A172 (cell line): ENCODE measurements around the gene SLC4A2. TPM values are rescaled to one million over a fixed set of nuclear protein-coding genes. Genes with fewer than 3 reads are reported as not detected.

Experiments
- DNase-seq: peaks from one replicate; pipeline ENCODE4 v3.0.0-alpha.2; 2015; ENCODE audit warnings: low spot score
- total RNA-seq: library from RNA; depleted of rRNA; stranded (reverse); fragments of >200 nt; shearing (Covaris generic); gene quantifications from 2 replicates; pipeline ENCODE4 v1.2.3, GENCODE V29; 2014

Gene SLC4A2
- total RNA-seq, 1 experiment from 2014 or later = 238 TPM

GRCh38 chr7:151045967-151046366 lies 13.4 kb upstream of the SLC4A2 start:
- DNase-seq = no peak

GRCh38 chr7:151046603-151047573 lies 12.5 kb upstream of the SLC4A2 start:
- DNase-seq = peak; percentile 87

- no peak for DNase-seq
These were observed 11.2 kb upstream of the SLC4A2 start, which contains the start of gene ASIC3 for GRCh38 chr7:151047976-151048815. ASIC3 (plus strand) TSS chr7:151048531; CDS start chr7:151048886, 355 bp downstream.

GRCh38 chr7:151048911-151049463 lies 10.4 kb upstream of the SLC4A2 start:
- no peak for DNase-seq

GRCh38 chr7:151051108-151051507 lies 8.3 kb upstream of the SLC4A2 start:
- no peak for DNase-seq

- DNase-seq = no peak
These were observed 6.3 kb upstream of the SLC4A2 start for GRCh38 chr7:151053096-151053495.

GRCh38 chr7:151053751-151054150 lies 5.6 kb upstream of the SLC4A2 start:
- DNase-seq = no peak

GRCh38 chr7:151056283-151056665 lies 3.1 kb upstream of the SLC4A2 start:
- DNase-seq = no peak

- DNase-seq = no peak
These were observed 2.5 kb upstream of the SLC4A2 start for GRCh38 chr7:151056666-151057505.

- no peak for DNase-seq
These were observed 1.8 kb upstream of the SLC4A2 start, which contains the start of gene CDK5 for GRCh38 chr7:151057506-151057988. CDK5 (minus strand) TSS chr7:151057897; CDS start chr7:151057848, 49 bp downstream.

- DNase-seq = peak; percentile 98
These were observed 1.2 kb upstream of the SLC4A2 start for GRCh38 chr7:151057989-151058780.

GRCh38 chr7:151058781-151059366 lies 515 bp upstream of the SLC4A2 start:
- no peak for DNase-seq

- DNase-seq = no peak
These were observed 675 bp downstream of the SLC4A2 start for GRCh38 chr7:151060113-151060415.

GRCh38 chr7:151060416-151061212 lies 1.2 kb downstream of the SLC4A2 start:
- DNase-seq = peak; percentile 82

- no peak for DNase-seq
These were observed 2.1 kb downstream of the SLC4A2 start for GRCh38 chr7:151061213-151062110.

- no peak for DNase-seq
These were observed 2.7 kb downstream of the SLC4A2 start for GRCh38 chr7:151062111-151062398.

- peak; percentile 49 for DNase-seq
These were observed 3.2 kb downstream of the SLC4A2 start for GRCh38 chr7:151062399-151063211.
